DOHH2 (cell line): ENCODE data around the gene VSIG2.

Experiments used
- H3F3A ChIP-seq: fragments of 200-600 bp; sonication (generic), shearing (Covaris generic); 2 replicates; pipeline ENCODE4 v1.6.0; 2016; ENCODE audit warnings: antibody characterized with exemption, mild to moderate bottlenecking; ENCODE audit not compliant: control insufficient read depth, insufficient read depth
- H3K27ac ChIP-seq: fragments of 200-600 bp; sonication (generic); 2 replicates; pipeline ENCODE4 v1.5.1; 2014; ENCODE audit warnings: low read depth, mild to moderate bottlenecking, low read length, moderate library complexity
- H3K27me3 ChIP-seq: fragments of 200-600 bp; sonication (generic); 2 replicates; pipeline ENCODE4 v1.6.1; 2014; ENCODE audit warnings: mild to moderate bottlenecking, low read length, mixed read lengths; ENCODE audit not compliant: control insufficient read depth
- H3K36me3 ChIP-seq: fragments of 200-600 bp; sonication (generic); 2 replicates; pipeline ENCODE4 v1.6.1; 2014; ENCODE audit warnings: mild to moderate bottlenecking, low read length, moderate library complexity, mixed read lengths; ENCODE audit not compliant: control insufficient read depth
- H3K4me1 ChIP-seq: fragments of 200-600 bp; sonication (generic); 2 replicates; pipeline ENCODE4 v1.6.1; 2014; ENCODE audit warnings: mild to moderate bottlenecking, low read length, mixed read lengths; ENCODE audit not compliant: control insufficient read depth
- H3K4me2 ChIP-seq: fragments of 200-600 bp; sonication (generic); 2 replicates; pipeline ENCODE4 v1.6.0; 2014; ENCODE audit warnings: mild to moderate bottlenecking, low read length, moderate library complexity
- H3K4me3 ChIP-seq: fragments of 200-600 bp; sonication (generic); 2 replicates; pipeline ENCODE4 v1.5.1; 2014; ENCODE audit warnings: mild to moderate bottlenecking, low read length, mixed read lengths
- H3K79me2 ChIP-seq: fragments of 200-600 bp; sonication (generic); 2 replicates; pipeline ENCODE4 v1.6.1; 2014; ENCODE audit warnings: mild to moderate bottlenecking, low read length, mixed read lengths; ENCODE audit not compliant: control insufficient read depth
- H3K9me2 ChIP-seq: fragments of 200-600 bp; sonication (generic); replicated peaks from 2 replicates; pipeline ENCODE4 v1.6.1; 2014; ENCODE audit warnings: mild to moderate bottlenecking, low read length, mixed read lengths; ENCODE audit not compliant: control insufficient read depth
- H3K9me3 ChIP-seq: fragments of 200-600 bp; sonication (generic); 2 replicates; pipeline ENCODE4 v1.6.1; 2014; ENCODE audit warnings: antibody characterized with exemption, low read length, mixed read lengths; ENCODE audit not compliant: control insufficient read depth, insufficient read depth
- H4K20me1 ChIP-seq: fragments of 200-600 bp; sonication (generic); 2 replicates; pipeline ENCODE4 v1.6.0; 2014; ENCODE audit warnings: low read depth, mild to moderate bottlenecking, antibody characterized with exemption, low read length, moderate library complexity; ENCODE audit not compliant: control insufficient read depth, insufficient read depth
- CTCF ChIP-seq: fragments of 200-600 bp; sonication (generic); IDR thresholded peaks from one replicate; pipeline ENCODE4 v1.5.1; 2014; ENCODE audit warnings: antibody characterized with exemption, mild to moderate bottlenecking, low read depth, low read length; ENCODE audit not compliant: poor library complexity, severe bottlenecking
- EZH2phosphoT487 ChIP-seq: fragments of 200-600 bp; sonication (generic); IDR thresholded peaks from 2 replicates; pipeline ENCODE4 v1.6.1; 2017; ENCODE audit warnings: borderline replicate concordance, mild to moderate bottlenecking, antibody characterized with exemption, low read length, moderate library complexity, mixed read lengths

The VSIG2 gene

GRCh38 chr11:124758355-124759265, 6.6 kb upstream of the VSIG2 start:
- Histone ChIP-seq H3K36me3 (no peaks in the 10 kb centered on the region), H3K27me3 (peaks cover 46% of the 10 kb centered on the region), H3K27ac (no peak overlapping the region)

GRCh38 chr11:124757320-124757719, 5.3 kb upstream of the VSIG2 start:
- Histone ChIP-seq H3K27ac (no peak overlapping the region), H3K79me2 (no peaks in the 10 kb centered on the region), H3K4me1 (peaks cover 49% of the 10 kb centered on the region), H3F3A (no peaks in the 10 kb centered on the region; the same call in 1 of the 2 replicates), H3K9me3 (no peaks in the 10 kb centered on the region), H4K20me1 (no peaks in the 10 kb centered on the region), H3K4me3 (no peak overlapping the region), H3K27me3 (peaks cover 46% of the 10 kb centered on the region), H3K9me2 (no peaks in the 10 kb centered on the region), H3K4me2 (no peak overlapping the region), H3K36me3 (no peaks in the 10 kb centered on the region)
- TF ChIP-seq EZH2phosphoT487 (no peak), CTCF (no peak)

More at GRCh38 chr11:124758355-124759265, 6.6 kb upstream of the VSIG2 start:
- TF ChIP-seq CTCF = peak; percentile 82
- no peak for TF ChIP-seq EZH2phosphoT487
- Histone ChIP-seq H3K79me2 (no peaks in the 10 kb centered on the region), H3K4me1 (peaks cover 42% of the 10 kb centered on the region), H3K4me3 (peak overlapping the region; percentile 45), H3K9me3 (no peaks in the 10 kb centered on the region), H3K4me2 (peak overlapping the region; percentile 65), H3F3A (no peaks in the 10 kb centered on the region; the same call in 1 of the 2 replicates), H3K9me2 (no peaks in the 10 kb centered on the region), H4K20me1 (no peaks in the 10 kb centered on the region)

GRCh38 chr11:124756753-124757227, 4.7 kb upstream of the VSIG2 start:
- Histone ChIP-seq H3K79me2 (no peaks in the 10 kb centered on the region), H3K4me1 (peaks cover 46% of the 10 kb centered on the region), H3K27me3 (peaks cover 45% of the 10 kb centered on the region), H3K27ac (no peak overlapping the region), H3K36me3 (no peaks in the 10 kb centered on the region), H3K4me3 (no peak overlapping the region), H3K4me2 (no peak overlapping the region), H4K20me1 (no peaks in the 10 kb centered on the region), H3F3A (no peaks in the 10 kb centered on the region; the same call in 1 of the 2 replicates), H3K9me3 (no peaks in the 10 kb centered on the region), H3K9me2 (no peaks in the 10 kb centered on the region)
- TF ChIP-seq EZH2phosphoT487 (no peak), CTCF (no peak)
